WTC11 (cell line): ENCODE measurements around the gene ACACA.

Source experiments
- ATF1 ChIP-seq: sonication (generic); formaldehyde crosslinking; IDR thresholded peaks from 2 replicates; pipeline ENCODE4 v1.8.1; 2023; ENCODE audit warnings: mild to moderate bottlenecking, moderate library complexity, missing genetic modification reagents
- CREB1 ChIP-seq: sonication (generic); formaldehyde crosslinking; IDR thresholded peaks from 2 replicates; pipeline ENCODE4 v1.8.0; 2023; ENCODE audit warnings: mild to moderate bottlenecking, missing genetic modification reagents
- CTCF ChIP-seq: fragments of 200-600 bp; IDR thresholded peaks from 2 replicates; pipeline ENCODE4 v1.8.0; 2022; ENCODE audit warnings: antibody characterized with exemption
- ESRRA ChIP-seq: sonication (generic); formaldehyde crosslinking; IDR thresholded peaks from 2 replicates; pipeline ENCODE4 v1.8.1; 2022; ENCODE audit warnings: mild to moderate bottlenecking, missing genetic modification reagents, borderline replicate concordance
- SP1 ChIP-seq: sonication (generic); formaldehyde crosslinking; conservative IDR thresholded peaks from 2 replicates; pipeline ENCODE4 v1.8.1; 2022; ENCODE audit warnings: missing genetic modification reagents
- TF ChIP-seq, protein P1 (sequence below): sonication (generic); formaldehyde crosslinking; IDR thresholded peaks from 2 replicates; pipeline ENCODE4 v1.8.1; 2023; ENCODE audit warnings: mild to moderate bottlenecking, missing genetic modification reagents
- TF ChIP-seq, protein P2 (sequence below): sonication (generic); formaldehyde crosslinking; IDR thresholded peaks from 2 replicates; pipeline ENCODE4 v1.8.1; 2022; ENCODE audit warnings: missing genetic modification reagents, borderline replicate concordance
- TF ChIP-seq, protein P3 (sequence below): sonication (generic); formaldehyde crosslinking; IDR thresholded peaks from 2 replicates; pipeline ENCODE4 v1.8.0; 2023; ENCODE audit warnings: missing genetic modification reagents
- TF ChIP-seq, protein P4 (sequence below): sonication (generic); formaldehyde crosslinking; IDR thresholded peaks from 2 replicates; pipeline ENCODE4 v1.8.0; 2022; ENCODE audit warnings: mild to moderate bottlenecking, missing genetic modification reagents
- TF ChIP-seq, protein P5 (sequence below): sonication (generic); formaldehyde crosslinking; conservative IDR thresholded peaks from 2 replicates; pipeline ENCODE4 v1.8.1; 2022; ENCODE audit warnings: mild to moderate bottlenecking, missing genetic modification reagents
- TF ChIP-seq, protein P6 (sequence below): sonication (generic); formaldehyde crosslinking; IDR thresholded peaks from 2 replicates; pipeline ENCODE4 v1.8.0; 2023; ENCODE audit warnings: mild to moderate bottlenecking, missing genetic modification reagents

- TF ChIP-seq ATF1: no peak
- TF ChIP-seq, protein P1, sequence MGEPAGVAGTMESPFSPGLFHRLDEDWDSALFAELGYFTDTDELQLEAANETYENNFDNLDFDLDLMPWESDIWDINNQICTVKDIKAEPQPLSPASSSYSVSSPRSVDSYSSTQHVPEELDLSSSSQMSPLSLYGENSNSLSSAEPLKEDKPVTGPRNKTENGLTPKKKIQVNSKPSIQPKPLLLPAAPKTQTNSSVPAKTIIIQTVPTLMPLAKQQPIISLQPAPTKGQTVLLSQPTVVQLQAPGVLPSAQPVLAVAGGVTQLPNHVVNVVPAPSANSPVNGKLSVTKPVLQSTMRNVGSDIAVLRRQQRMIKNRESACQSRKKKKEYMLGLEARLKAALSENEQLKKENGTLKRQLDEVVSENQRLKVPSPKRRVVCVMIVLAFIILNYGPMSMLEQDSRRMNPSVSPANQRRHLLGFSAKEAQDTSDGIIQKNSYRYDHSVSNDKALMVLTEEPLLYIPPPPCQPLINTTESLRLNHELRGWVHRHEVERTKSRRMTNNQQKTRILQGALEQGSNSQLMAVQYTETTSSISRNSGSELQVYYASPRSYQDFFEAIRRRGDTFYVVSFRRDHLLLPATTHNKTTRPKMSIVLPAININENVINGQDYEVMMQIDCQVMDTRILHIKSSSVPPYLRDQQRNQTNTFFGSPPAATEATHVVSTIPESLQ (CRISPR knock-in tag): no peak
- no peak for TF ChIP-seq CTCF
- TF ChIP-seq, protein P2, sequence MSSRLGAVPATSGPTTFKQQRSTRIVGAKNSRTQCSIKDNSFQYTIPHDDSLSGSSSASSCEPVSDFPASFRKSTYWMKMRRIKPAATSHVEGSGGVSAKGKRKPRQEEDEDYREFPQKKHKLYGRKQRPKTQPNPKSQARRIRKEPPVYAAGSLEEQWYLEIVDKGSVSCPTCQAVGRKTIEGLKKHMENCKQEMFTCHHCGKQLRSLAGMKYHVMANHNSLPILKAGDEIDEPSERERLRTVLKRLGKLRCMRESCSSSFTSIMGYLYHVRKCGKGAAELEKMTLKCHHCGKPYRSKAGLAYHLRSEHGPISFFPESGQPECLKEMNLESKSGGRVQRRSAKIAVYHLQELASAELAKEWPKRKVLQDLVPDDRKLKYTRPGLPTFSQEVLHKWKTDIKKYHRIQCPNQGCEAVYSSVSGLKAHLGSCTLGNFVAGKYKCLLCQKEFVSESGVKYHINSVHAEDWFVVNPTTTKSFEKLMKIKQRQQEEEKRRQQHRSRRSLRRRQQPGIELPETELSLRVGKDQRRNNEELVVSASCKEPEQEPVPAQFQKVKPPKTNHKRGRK: no peak
- TF ChIP-seq, protein P3, sequence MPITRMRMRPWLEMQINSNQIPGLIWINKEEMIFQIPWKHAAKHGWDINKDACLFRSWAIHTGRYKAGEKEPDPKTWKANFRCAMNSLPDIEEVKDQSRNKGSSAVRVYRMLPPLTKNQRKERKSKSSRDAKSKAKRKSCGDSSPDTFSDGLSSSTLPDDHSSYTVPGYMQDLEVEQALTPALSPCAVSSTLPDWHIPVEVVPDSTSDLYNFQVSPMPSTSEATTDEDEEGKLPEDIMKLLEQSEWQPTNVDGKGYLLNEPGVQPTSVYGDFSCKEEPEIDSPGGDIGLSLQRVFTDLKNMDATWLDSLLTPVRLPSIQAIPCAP: no peak
- TF ChIP-seq, protein P4, sequence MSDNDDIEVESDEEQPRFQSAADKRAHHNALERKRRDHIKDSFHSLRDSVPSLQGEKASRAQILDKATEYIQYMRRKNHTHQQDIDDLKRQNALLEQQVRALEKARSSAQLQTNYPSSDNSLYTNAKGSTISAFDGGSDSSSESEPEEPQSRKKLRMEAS (CRISPR knock-in tag): no peak
- no peak for TF ChIP-seq CREB1 (CRISPR knock-in tag)
- TF ChIP-seq ESRRA (CRISPR knock-in tag): no peak
- TF ChIP-seq, protein P5, sequence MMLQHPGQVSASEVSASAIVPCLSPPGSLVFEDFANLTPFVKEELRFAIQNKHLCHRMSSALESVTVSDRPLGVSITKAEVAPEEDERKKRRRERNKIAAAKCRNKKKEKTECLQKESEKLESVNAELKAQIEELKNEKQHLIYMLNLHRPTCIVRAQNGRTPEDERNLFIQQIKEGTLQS (CRISPR knock-in tag): no peak
- TF ChIP-seq, protein P6, sequence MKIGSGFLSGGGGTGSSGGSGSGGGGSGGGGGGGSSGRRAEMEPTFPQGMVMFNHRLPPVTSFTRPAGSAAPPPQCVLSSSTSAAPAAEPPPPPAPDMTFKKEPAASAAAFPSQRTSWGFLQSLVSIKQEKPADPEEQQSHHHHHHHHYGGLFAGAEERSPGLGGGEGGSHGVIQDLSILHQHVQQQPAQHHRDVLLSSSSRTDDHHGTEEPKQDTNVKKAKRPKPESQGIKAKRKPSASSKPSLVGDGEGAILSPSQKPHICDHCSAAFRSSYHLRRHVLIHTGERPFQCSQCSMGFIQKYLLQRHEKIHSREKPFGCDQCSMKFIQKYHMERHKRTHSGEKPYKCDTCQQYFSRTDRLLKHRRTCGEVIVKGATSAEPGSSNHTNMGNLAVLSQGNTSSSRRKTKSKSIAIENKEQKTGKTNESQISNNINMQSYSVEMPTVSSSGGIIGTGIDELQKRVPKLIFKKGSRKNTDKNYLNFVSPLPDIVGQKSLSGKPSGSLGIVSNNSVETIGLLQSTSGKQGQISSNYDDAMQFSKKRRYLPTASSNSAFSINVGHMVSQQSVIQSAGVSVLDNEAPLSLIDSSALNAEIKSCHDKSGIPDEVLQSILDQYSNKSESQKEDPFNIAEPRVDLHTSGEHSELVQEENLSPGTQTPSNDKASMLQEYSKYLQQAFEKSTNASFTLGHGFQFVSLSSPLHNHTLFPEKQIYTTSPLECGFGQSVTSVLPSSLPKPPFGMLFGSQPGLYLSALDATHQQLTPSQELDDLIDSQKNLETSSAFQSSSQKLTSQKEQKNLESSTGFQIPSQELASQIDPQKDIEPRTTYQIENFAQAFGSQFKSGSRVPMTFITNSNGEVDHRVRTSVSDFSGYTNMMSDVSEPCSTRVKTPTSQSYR: no peak
- TF ChIP-seq SP1 (CRISPR knock-in tag): no peak
Observed at GRCh38 chr17:37084372-37084771, 322.3 kb downstream of the ACACA start.
